Transverse colon (tissue), 4 donors: ENCODE data around the gene PDGFD. TPM values are rescaled to one million over a fixed set of nuclear protein-coding genes. Genes with fewer than 3 reads are reported as not detected.

Source experiments
- DNase-seq: peaks from one replicate; pipeline ENCODE4 v3.0.0-alpha.2; 2019
- H3K27ac ChIP-seq, 4 donors: fragments of 200-600 bp; sonication (generic); 2 replicates each; pipeline ENCODE4 v1.5.1; 2016 to 2018; ENCODE audit warnings: inconsistent platforms in 4 of 4
- H3K27me3 ChIP-seq: fragments of 200-600 bp; sonication (generic); 2 replicates; pipeline ENCODE4 v1.5.1; 2017; ENCODE audit warnings: inconsistent platforms
- H3K36me3 ChIP-seq, 4 donors: fragments of 200-600 bp; sonication (generic); 2 replicates each; pipeline ENCODE4 v1.5.1; 2017 to 2019; ENCODE audit warnings: inconsistent platforms in 4 of 4
- H3K4me1 ChIP-seq, 4 donors: fragments of 200-600 bp; sonication (generic); 2 replicates each; pipeline ENCODE4 v1.5.1; 2017 to 2020; ENCODE audit warnings: inconsistent platforms in 4 of 4
- H3K4me3 ChIP-seq, 4 donors: fragments of 200-600 bp; sonication (generic); 1 replicate in 1 of 4; 2 replicates in 3 of 4; pipeline versions ENCODE4 v1.5.1 to v1.6.1; 2017 to 2019; ENCODE audit warnings: inconsistent platforms in 4 of 4
- H3K9me3 ChIP-seq, 2 donors: fragments of 200-600 bp; sonication (generic); 2 replicates each; pipeline ENCODE4 v1.5.1; 2017 to 2019; ENCODE audit warnings: inconsistent platforms in 2 of 2
- EP300 ChIP-seq: sonication (generic); formaldehyde crosslinking; IDR thresholded peaks from one replicate; pipeline ENCODE4 v1.6.1; 2017; ENCODE audit warnings: antibody characterized with exemption, low read depth
- POLR2A ChIP-seq: fragments of 450-650 bp; IDR thresholded peaks from one replicate; pipeline ENCODE4 v1.6.1; 2016; ENCODE audit warnings: antibody characterized with exemption, mild to moderate bottlenecking, moderate library complexity
- POLR2AphosphoS5 ChIP-seq, 3 donors: sonication (generic); formaldehyde crosslinking; IDR thresholded peaks; one replicate each; pipeline ENCODE4 v1.6.1; 2016; ENCODE audit warnings: antibody characterized with exemption in 3 of 3
- WGBS, 2 donors: methylation state at CpG; one replicate each; pipeline ENCODE4 v1.1.5; 2018; ENCODE audit warnings: low coverage in 1 of 2; 5-methylcytosine and 5-hydroxymethylcytosine counted together
- in situ Hi-C, 4 donors: fragments of 200-750 bp; cut with MboI; loops; one replicate each; pipeline versions ENCODE4 v1.15.0 to v1.15.1; 2017; ENCODE audit warnings: low sequenced_read_pairs in 3 of 4, low pct_ligation_motif_present in 1 of 4, low pct_unique_long_range_greater_than_20kb in 1 of 4
- intact Hi-C: fragments of 100-400 bp; cut with DNase I; formaldehyde crosslinking; loops from one replicate; pipeline ENCODE4 v1.15.1; 2023; ENCODE audit warnings: low total_unique reads
- total RNA-seq, 4 donors: library from RNA; depleted of rRNA; stranded (reverse); fragments of >200 nt; gene quantifications; one replicate each; pipeline ENCODE4 v1.1.0, GENCODE V29; 2016
- TF ChIP-seq, protein P1 (sequence below), 5 experiments: fragments of 200-600 bp in 3 of 5; fragments of 450-650 bp in 2 of 5; sonication (generic) in 3 of 5; IDR thresholded peaks; 1 replicate in 2 of 5; 2 replicates in 3 of 5; pipeline ENCODE4 v1.5.1; 2016 to 2017; ENCODE audit warnings: antibody characterized with exemption in 5 of 5, inconsistent platforms in 3 of 5, mild to moderate bottlenecking in 2 of 5, moderate library complexity in 1 of 5

PDGFD gene
- total RNA-seq, 4 donors from 2014 or later: 2.3 to 6.0 (median 3.8) TPM; not detected in 1

DNA sequence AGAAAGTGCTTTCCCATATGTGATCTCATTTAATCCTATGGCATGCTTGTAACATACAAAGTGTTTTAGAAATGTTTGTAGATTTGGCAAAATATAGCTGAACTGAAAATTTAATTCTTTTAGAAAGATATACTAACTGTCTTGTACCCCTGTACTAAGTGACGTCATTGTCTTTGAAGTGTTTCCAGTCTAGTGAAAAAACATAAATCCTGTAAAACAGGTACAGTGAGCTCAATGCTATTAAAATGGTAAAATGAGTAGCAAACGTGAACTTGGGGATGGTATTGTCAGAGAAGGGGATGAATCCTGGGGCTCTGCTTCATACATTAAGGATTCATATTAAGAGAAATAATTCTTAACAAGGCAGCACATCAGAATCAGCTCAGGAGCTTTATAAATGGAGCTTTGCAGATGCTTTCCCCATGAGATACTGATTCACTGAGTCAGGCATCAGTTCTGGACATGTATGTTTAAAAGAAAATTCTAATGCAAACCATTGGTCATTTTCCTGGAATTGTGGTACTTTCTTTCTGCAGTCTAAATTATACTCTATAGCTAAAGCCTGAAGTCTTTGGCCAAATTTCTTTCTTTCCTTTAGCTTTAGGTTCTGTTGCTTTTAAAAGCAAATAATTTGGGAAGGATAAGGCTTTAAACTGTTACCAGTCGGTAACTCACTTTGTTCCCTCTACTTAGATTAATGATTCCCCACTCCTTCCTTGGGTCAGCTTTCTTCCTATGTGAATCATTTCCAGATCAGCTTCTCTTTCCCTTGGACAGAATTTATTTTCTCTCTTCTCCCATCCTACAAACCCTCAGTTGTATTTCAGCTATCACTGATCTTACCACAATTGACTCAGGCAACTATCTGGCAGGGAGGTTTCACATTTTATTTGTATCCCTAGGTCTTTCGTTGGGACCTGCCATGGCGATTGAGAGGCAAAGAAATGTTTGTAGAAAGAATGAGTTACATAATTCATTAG lies 185.0 kb downstream of the PDGFD start:
- TF ChIP-seq EP300: no peak
- no peak for TF ChIP-seq POLR2AphosphoS5 (IDR thresholded peaks at IDR 0.05)
- TF ChIP-seq POLR2A: no peak
- TF ChIP-seq, protein P1, sequence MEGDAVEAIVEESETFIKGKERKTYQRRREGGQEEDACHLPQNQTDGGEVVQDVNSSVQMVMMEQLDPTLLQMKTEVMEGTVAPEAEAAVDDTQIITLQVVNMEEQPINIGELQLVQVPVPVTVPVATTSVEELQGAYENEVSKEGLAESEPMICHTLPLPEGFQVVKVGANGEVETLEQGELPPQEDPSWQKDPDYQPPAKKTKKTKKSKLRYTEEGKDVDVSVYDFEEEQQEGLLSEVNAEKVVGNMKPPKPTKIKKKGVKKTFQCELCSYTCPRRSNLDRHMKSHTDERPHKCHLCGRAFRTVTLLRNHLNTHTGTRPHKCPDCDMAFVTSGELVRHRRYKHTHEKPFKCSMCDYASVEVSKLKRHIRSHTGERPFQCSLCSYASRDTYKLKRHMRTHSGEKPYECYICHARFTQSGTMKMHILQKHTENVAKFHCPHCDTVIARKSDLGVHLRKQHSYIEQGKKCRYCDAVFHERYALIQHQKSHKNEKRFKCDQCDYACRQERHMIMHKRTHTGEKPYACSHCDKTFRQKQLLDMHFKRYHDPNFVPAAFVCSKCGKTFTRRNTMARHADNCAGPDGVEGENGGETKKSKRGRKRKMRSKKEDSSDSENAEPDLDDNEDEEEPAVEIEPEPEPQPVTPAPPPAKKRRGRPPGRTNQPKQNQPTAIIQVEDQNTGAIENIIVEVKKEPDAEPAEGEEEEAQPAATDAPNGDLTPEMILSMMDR (IDR thresholded peaks at IDR 0.05): no peak
- DNase-seq: no peak
- Histone ChIP-seq H3K4me3 (no peak overlapping the region), H3K27ac (no peak overlapping the region), H3K27me3 (no peaks in the 10 kb centered on the region), H3K36me3 (no peaks in the 10 kb centered on the region), H3K9me3 (no peaks in the 10 kb centered on the region), H3K4me1 (no peaks in the 10 kb centered on the region)
- in situ Hi-C loops: no loop called here
- 71 to 77% methylated on average over 4 to 5 of the region's 5 CpGs for WGBS, 2 donors
- intact Hi-C loops: no loop called here

DNA sequence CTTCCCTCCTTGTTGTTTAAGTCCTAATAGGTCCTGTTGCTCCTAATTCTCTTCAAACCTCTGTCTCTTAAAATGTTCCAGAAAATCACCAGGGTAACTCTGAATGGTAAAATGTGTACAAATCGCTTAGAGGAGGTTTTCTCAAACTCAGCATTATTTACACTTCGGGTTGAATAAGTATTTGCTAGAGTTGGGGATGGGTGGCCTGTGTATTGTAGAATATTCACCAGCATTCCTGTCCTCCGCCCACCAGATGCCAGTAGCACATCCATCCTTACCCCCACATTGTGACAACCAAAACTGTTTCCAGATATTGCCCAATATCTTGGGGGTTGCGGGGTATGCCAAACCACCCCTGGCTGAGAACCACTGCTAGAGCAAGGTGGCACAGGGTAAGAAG lies 191.9 kb downstream of the PDGFD start:
- Histone ChIP-seq H3K27me3 (no peaks in the 10 kb centered on the region), H3K27ac (no peak overlapping the region), H3K4me1 (no peaks in the 10 kb centered on the region), H3K9me3 (no peaks in the 10 kb centered on the region), H3K36me3 (no peaks in the 10 kb centered on the region), H3K4me3 (no peak overlapping the region)
- DNase-seq: no peak
- WGBS, 2 donors: 88 to 90% methylated on average over 4 of the region's 4 CpGs
- TF ChIP-seq, protein P1 (IDR thresholded peaks at IDR 0.05): no peak
- in situ Hi-C loops (no loop called here), intact Hi-C loops (no loop called here)

DNA sequence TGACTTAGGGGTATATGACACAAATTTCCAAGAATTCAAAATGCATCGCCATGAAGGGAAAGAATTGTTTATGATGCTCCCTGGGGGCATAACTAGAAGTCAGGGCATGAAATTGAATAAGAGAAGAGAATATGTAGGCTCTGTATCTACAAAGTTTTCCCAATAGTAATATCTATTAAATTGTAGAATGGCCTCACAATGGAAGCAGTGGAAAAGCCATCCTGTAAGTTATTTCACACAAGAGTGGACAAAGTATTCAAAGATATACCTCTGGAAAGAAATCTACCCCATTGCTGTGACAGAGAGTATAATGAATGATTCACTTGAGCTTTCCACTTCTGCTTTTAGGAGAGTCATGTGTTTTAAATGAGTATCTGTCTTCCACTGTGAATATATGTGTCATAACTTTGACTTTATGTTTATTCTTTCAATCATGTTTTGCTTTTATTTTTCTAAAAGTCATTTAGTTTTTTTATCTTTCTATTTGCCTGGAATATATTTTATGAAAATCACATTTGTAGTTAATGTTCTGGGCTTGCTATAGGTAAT lies 193.2 kb downstream of the PDGFD start:
- in situ Hi-C loops: no loop called here
- H3K4me1 ChIP-seq: no peaks in the 10 kb centered on the region
- no peak for DNase-seq
- TF ChIP-seq, protein P1 (IDR thresholded peaks at IDR 0.05): no peak
- TF ChIP-seq POLR2A (no peak), EP300 (no peak), POLR2AphosphoS5 (IDR thresholded peaks at IDR 0.05) (no peak)
- no peaks in the 10 kb centered on the region for H3K36me3 ChIP-seq
- no peaks in the 10 kb centered on the region for H3K9me3 ChIP-seq
- H3K4me3 ChIP-seq: no peak overlapping the region
- no peak overlapping the region for H3K27ac ChIP-seq
- H3K27me3 ChIP-seq: no peaks in the 10 kb centered on the region
- intact Hi-C loops: no loop called here
- 84 to 100% methylated on average over 1 of the region's 1 CpG for WGBS, 2 donors

DNA sequence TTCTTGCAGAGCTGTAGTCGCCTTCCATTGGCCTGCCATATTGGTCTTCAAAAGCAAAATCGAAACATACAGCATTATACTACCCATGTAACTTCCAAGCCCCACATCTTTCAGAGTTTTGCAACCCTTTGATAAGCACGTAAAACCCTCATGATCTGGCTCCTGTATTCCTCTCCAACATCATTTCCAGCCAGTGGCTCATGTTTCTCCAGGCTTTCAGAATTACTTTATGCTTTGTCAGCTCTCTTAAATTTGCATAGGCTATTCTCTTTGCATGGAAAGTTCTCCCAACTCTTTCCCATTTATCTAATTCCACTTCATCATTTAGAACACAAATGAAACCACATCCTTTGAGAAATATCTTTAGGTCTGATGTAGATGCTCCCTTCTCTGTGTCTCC lies 195.3 kb downstream of the PDGFD start:
- Histone ChIP-seq H3K36me3 (no peaks in the 10 kb centered on the region), H3K4me3 (no peak overlapping the region), H3K27me3 (no peaks in the 10 kb centered on the region), H3K27ac (no peak overlapping the region), H3K4me1 (no peaks in the 10 kb centered on the region), H3K9me3 (no peaks in the 10 kb centered on the region)
- in situ Hi-C loops: no loop called here
- TF ChIP-seq POLR2A (no peak), EP300 (no peak), POLR2AphosphoS5 (IDR thresholded peaks at IDR 0.05) (no peak)
- TF ChIP-seq, protein P1 (IDR thresholded peaks at IDR 0.05): no peak
- DNase-seq: no peak
- intact Hi-C loops: no loop called here
- WGBS, 2 donors: 83 to 93% methylated on average over 3 of the region's 3 CpGs
